ENCODE data around the gene FEM1A.

DNA sequence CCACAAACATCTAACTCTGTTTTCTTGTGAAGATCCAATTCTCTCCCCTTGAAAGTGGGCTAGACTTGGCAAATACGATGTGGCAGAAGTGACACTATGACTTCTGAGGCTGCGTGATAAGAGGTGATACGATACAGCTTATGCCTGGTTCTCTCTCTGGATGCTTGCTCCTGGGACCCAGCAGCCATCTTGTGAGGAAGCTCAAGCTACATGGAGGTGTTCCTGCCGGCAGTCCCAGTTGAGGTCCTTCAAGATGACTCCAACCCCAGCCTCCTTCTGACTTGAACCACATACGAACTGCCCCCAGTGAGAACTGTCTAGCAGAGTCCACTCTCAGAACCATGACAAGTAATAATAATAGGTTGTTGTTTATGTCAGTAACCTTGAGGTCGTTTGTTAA, 10.7 kb upstream of the FEM1A start:
- TF ChIP-seq, protein P1, sequence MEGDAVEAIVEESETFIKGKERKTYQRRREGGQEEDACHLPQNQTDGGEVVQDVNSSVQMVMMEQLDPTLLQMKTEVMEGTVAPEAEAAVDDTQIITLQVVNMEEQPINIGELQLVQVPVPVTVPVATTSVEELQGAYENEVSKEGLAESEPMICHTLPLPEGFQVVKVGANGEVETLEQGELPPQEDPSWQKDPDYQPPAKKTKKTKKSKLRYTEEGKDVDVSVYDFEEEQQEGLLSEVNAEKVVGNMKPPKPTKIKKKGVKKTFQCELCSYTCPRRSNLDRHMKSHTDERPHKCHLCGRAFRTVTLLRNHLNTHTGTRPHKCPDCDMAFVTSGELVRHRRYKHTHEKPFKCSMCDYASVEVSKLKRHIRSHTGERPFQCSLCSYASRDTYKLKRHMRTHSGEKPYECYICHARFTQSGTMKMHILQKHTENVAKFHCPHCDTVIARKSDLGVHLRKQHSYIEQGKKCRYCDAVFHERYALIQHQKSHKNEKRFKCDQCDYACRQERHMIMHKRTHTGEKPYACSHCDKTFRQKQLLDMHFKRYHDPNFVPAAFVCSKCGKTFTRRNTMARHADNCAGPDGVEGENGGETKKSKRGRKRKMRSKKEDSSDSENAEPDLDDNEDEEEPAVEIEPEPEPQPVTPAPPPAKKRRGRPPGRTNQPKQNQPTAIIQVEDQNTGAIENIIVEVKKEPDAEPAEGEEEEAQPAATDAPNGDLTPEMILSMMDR (IDR thresholded peaks at IDR 0.05), result no peak
- no peak for TF ChIP-seq POLR2A (IDR thresholded peaks at IDR 0.05)
- no peak for TF ChIP-seq EP300 (IDR thresholded peaks at IDR 0.05)

Data from gastroesophageal sphincter (tissue), 3 donors.